Karpas-422 (cell line): ENCODE data around the gene ZNF444. TPM values are rescaled to one million over a fixed set of nuclear protein-coding genes. Genes with fewer than 3 reads are reported as not detected.

Experiments used
- small RNA-seq: library from RNA; depleted of rRNA; stranded (forward); fragments of <200 nt; gene quantifications from one replicate; pipeline ENCODE3, GENCODE V24; 2014
- total RNA-seq: library from RNA; depleted of rRNA; stranded (reverse); fragments of >200 nt; shearing (Covaris generic); gene quantifications from 2 replicates; pipeline ENCODE4 v1.2.3, GENCODE V29; 2014; ENCODE audit warnings: low replicate concordance; rRNA removed

Gene ZNF444
- total RNA-seq, 1 experiment from 2014 or later = 12.5 TPM

Small RNA genes lying within 50 kb of the gene (small RNA-seq; reads per million reads assigned to genes)
- not detected for gene AC024580.2
- not detected for gene RF00019

Other genes with a start within 250 kb of the ZNF444 start
- not detected in 2 replicates for gene NLRP13, start 209.0 kb upstream of the ZNF444 start, total RNA-seq
- not detected in 2 replicates for gene NLRP8, start 193.5 kb upstream of the ZNF444 start, total RNA-seq
- gene NLRP5, start 154.5 kb upstream of the ZNF444 start, total RNA-seq = not detected in 2 replicates
- 26.2 and 103 TPM in 2 replicates for gene ZNF787, start 20.0 kb upstream of the ZNF444 start, total RNA-seq
- gene GALP, start 34.7 kb downstream of the ZNF444 start, total RNA-seq = not detected in 2 replicates
- gene ZSCAN5B, start 56.5 kb downstream of the ZNF444 start, total RNA-seq = 0.18 TPM in 1 of 2 replicates, not detected in the other
- gene ZSCAN5C, start 61.0 kb downstream of the ZNF444 start, total RNA-seq = not detected in 2 replicates
- not detected in 2 replicates for gene EDDM13, start 131.5 kb downstream of the ZNF444 start, total RNA-seq
- gene ZSCAN5A, start 173.6 kb downstream of the ZNF444 start, total RNA-seq = 14.4 and 16.2 TPM in 2 replicates